Activated CD4-positive, CD25-positive, alpha-beta regulatory T cell treated with anti-CD3 and anti-CD28 coated beads, Interleukin-2, amount 50 U/mL, for 24 hours (primary cell): ENCODE results near the gene GARS1.
"Not testable (repeated sequence)": the region's sequence is repeated elsewhere in the genome, so short reads cannot be mapped to it uniquely, and the experiment has no call there.

Experiments
- ATAC-seq, 2 donors: fragments of 150-1000 bp; cut with Tn5 transposase; one replicate each; pipeline ENCODE4 v1.10.0; 2021; ENCODE audit warnings: mild to moderate bottlenecking in 1 of 2, moderate library complexity in 1 of 2

Gene GARS1

GRCh38 chr7:30575910-30576309, 18.8 kb upstream of the GARS1 start:
- no peak for ATAC-seq

- ATAC-seq = no peak
Measured at GRCh38 chr7:30583181-30583580, 11.5 kb upstream of the GARS1 start.

GRCh38 chr7:30584415-30584814, 10.3 kb upstream of the GARS1 start:
- ATAC-seq = no peak

GRCh38 chr7:30584965-30585364, 9.7 kb upstream of the GARS1 start:
- no peak for ATAC-seq

GRCh38 chr7:30585675-30586074, 9.0 kb upstream of the GARS1 start:
- no peak for ATAC-seq

GRCh38 chr7:30587547-30587946, 7.1 kb upstream of the GARS1 start:
- not testable (repeated sequence) for ATAC-seq

GRCh38 chr7:30589111-30589510, 5.6 kb upstream of the GARS1 start:
- no peak for ATAC-seq

GRCh38 chr7:30594048-30594539, 584 bp upstream of the GARS1 start:
- ATAC-seq = peak; percentile 9 to 22

- no peak for ATAC-seq
Measured at GRCh38 chr7:30595436-30596013, 847 bp downstream of the GARS1 start.

GRCh38 chr7:30596014-30596641, 1.4 kb downstream of the GARS1 start:
- no peak for ATAC-seq

- no peak for ATAC-seq
Measured at GRCh38 chr7:30596721-30597120, 2.0 kb downstream of the GARS1 start.

- ATAC-seq = no peak
Measured at GRCh38 chr7:30598121-30598876, 3.6 kb downstream of the GARS1 start.

GRCh38 chr7:30604901-30605300, 10.2 kb downstream of the GARS1 start:
- no peak for ATAC-seq

GRCh38 chr7:30605832-30606231, 11.2 kb downstream of the GARS1 start:
- no peak for ATAC-seq

GRCh38 chr7:30612658-30613265, 18.1 kb downstream of the GARS1 start:
- ATAC-seq = peak in 1 of 2 donors; percentile 62

- peak; percentile 44 to 59 for ATAC-seq
Measured at GRCh38 chr7:30613366-30614325, 19.0 kb downstream of the GARS1 start.

GRCh38 chr7:30616318-30616717, 21.6 kb downstream of the GARS1 start:
- ATAC-seq = no peak

GRCh38 chr7:30617359-30617758, 22.7 kb downstream of the GARS1 start:
- ATAC-seq = no peak

GRCh38 chr7:30618080-30618676, 23.5 kb downstream of the GARS1 start:
- ATAC-seq = no peak

- no peak for ATAC-seq
Measured at GRCh38 chr7:30618961-30619360, 24.3 kb downstream of the GARS1 start.

- ATAC-seq = no peak
Measured at GRCh38 chr7:30625283-30625682, 30.6 kb downstream of the GARS1 start.

- ATAC-seq = peak; percentile 56 to 68
Measured at GRCh38 chr7:30627026-30627425, 32.3 kb downstream of the GARS1 start.
